Measurements from ENCODE around the gene GINS2. TPM values are rescaled to one million over a fixed set of nuclear protein-coding genes. Genes with fewer than 3 reads are reported as not detected.

GINS2 gene
- total RNA-seq (1 to 10 TPM in 1 of 2 donors, under 1 TPM in 1; 0.86 to 1.5 TPM), total RNA-seq (2.0 to 5.2 reads per million in 2 donors)

DNA sequence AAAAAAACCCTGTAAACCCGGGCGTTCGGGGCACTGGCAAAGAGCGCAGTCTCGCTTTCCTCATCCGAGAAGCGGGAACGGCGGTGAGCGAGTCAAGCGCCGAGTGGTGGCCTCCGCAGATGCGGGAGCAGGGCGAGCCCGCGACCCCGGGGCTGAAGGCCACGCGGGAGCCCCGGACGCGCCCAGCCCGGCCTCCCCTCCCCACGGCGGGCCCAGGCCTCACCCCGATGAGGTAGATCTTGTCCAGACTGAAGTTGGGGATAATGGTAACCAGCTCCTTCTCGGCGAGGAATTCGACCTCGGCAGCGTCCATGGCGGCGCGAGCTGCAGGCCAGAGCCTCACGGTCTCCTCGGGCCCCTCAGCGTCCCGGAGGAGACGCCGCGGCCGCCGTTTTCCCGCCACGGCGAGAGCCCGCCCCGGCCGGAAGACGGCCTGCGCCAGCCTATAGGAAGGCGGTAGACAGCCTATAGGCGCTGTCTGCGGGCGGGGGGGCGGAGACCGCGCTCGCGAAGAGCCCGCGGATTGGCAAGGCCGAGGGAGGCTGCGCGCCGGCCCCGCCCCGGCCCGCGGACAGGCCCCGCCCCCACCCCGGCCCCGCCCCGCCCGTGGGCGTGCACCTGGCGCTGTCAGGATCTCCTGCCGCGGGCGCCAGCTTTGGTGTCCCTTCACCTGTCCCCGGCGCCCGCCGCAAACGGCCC lies at the start of gene GINS2:
Gene GINS2, minus strand, starts transcription at position 369 of the 699 bp plus-strand sequence. Its CDS starts 56 bp downstream, at position 313.
- Mint-ChIP-seq H3K4me3 (peak within 1 kb of the TSS; percentile 82), H3K36me3 (ENCODE audit: low read depth) (no peaks in the 10 kb centered on the region)

DNA sequence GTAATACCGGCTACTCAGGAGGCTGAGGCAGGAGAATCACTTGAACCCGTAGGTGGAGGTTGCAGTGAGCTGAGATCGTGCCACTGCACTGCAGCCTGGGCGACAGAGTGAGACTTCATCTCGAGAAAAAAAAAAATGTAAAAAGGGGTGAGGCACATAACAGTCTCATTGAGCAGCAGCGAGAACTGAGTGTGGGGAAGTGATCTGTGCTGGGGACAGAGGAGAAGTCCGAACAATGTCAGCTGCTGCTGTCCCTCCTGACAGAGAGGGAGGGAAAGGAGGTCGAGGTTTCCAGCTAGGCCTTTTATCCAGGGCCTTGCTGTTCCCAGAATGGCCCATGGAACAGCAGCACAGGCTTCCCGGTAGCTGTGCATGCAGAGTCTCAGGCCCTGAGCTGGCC lies 48.2 kb upstream of the GINS2 start:
- peaks cover 10% of the 10 kb centered on the region for H3K4me1 Mint-ChIP-seq

More for the DNA sequence above, at the start of gene GINS2:
- H3K27ac Mint-ChIP-seq: no peak within 1 kb of the TSS
- peaks cover 4% of the 10 kb centered on the region for H3K4me1 Mint-ChIP-seq
- DNase-seq (peak; percentile 79 to 92 (median 91)), ATAC-seq (peak; percentile 100)
- no peaks in the 10 kb centered on the region for H3K9me3 ChIP-seq (ENCODE audit: control insufficient read depth, low read length, poor library complexity, severe bottlenecking)
- no peaks in the 10 kb centered on the region for H3K27me3 Mint-ChIP-seq

DNA sequence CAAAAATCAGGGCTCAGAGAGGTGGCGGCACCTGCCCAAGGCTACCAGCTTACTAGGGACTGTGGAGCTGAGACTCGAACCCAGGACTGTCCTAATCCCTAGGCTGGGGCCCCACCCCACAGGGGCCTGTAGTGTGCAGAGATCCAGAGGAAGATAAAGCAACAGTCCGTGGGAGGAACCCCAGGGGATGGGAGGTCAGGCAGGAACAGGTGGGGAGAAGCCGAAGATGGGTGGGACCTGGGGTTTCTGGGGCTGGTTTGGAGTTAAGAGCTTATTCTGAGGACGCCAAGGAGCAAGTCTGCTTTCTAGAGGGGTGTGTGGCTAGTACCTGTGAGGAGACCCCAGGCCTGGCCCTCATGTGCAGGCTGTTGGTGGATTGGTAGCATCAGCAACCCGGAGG lies 47.2 kb upstream of the GINS2 start:
- ATAC-seq: no peak
- Mint-ChIP-seq H3K4me3 (peak overlapping the region; percentile 62), H3K27ac (peak overlapping the region; percentile 61)

More for the DNA sequence above, 48.2 kb upstream of the GINS2 start:
- no peaks in the 10 kb centered on the region for H3K9me3 ChIP-seq (ENCODE audit: control insufficient read depth, low read length, poor library complexity, severe bottlenecking)
- H3K27ac Mint-ChIP-seq: no peak overlapping the region
- DNase-seq: no peak
- H3K27me3 Mint-ChIP-seq: no peaks in the 10 kb centered on the region
- H3K4me3 Mint-ChIP-seq: no peak overlapping the region
- no peak for ATAC-seq
- H3K36me3 Mint-ChIP-seq (ENCODE audit: low read depth): peaks cover 2% of the 10 kb centered on the region

GRCh38 chr16:85735225-85735635 lies 46.5 kb upstream of the GINS2 start:
- H3K27me3 Mint-ChIP-seq: no peaks in the 10 kb centered on the region
- H3K9me3 ChIP-seq (ENCODE audit: control insufficient read depth, low read length, poor library complexity, severe bottlenecking): no peaks in the 10 kb centered on the region
- ATAC-seq: peak; percentile 91
- peak overlapping the region; percentile 61 for H3K27ac Mint-ChIP-seq
- H3K36me3 Mint-ChIP-seq (ENCODE audit: low read depth): peaks cover 2% of the 10 kb centered on the region
- peak overlapping the region; percentile 62 for H3K4me3 Mint-ChIP-seq
- H3K4me1 Mint-ChIP-seq: peaks cover 10% of the 10 kb centered on the region
- DNase-seq: peak; percentile 23 to 26 (median 26)

More for the DNA sequence above, 47.2 kb upstream of the GINS2 start:
- H3K4me1 Mint-ChIP-seq: peaks cover 10% of the 10 kb centered on the region
- peaks cover 2% of the 10 kb centered on the region for H3K36me3 Mint-ChIP-seq (ENCODE audit: low read depth)
- no peak for DNase-seq
- H3K27me3 Mint-ChIP-seq: no peaks in the 10 kb centered on the region
- no peaks in the 10 kb centered on the region for H3K9me3 ChIP-seq (ENCODE audit: control insufficient read depth, low read length, poor library complexity, severe bottlenecking)

DNA sequence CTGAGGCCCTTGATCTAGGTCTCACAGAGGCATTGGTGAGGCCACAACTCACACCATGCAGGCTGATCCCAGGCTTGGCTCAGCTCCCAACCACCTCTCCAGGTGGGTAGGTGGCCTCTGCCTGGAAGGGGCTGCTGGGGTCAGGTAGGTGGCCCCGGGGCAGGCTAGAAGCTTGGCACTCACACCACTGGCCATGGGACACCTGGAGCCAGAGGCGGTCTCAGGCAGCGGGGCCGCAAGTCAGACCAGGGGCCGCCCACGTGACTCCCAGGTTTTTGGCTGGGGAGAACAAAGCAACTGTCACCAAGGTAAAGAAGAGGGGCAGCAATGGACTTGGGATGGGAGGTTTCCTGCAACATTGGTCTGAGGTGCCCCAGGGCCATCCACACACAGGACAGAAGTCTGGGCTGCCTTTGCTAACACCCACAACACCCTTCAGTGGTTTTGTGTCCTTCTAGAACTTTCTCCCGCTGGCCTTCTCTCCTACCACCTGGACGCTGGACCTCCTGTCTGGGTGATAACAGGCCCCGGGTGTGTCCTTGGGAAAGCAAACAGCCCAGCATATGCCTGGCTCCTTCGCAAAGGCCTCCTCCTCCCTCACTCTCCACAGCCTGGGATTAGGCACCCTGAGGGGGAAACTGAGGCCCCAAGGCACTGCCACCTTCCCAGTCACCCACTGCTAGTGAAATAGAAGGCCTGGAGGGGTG lies 45.7 kb upstream of the GINS2 start:
- peak overlapping the region; percentile 34 for H3K27ac Mint-ChIP-seq
- H3K4me3 Mint-ChIP-seq: peak overlapping the region; percentile 62
- no peak for ATAC-seq

DNA sequence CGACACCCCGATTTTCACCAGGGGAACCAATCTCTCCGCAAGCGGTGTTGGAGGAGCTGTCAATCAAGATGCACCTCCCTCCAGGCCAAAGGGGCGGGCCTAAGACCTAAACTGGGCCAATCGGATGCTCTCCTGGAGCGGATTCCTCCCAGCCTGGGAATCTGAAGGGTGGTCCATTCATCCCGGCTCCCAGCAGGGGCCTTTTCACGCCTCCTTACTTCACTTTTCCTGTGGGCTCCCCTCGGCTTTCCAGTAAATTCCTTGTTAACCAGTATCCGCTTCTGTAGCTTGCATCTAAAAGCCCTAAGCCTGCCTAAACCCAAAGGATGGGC lies 45.1 kb upstream of the GINS2 start:
- no peaks in the 10 kb centered on the region for H3K9me3 ChIP-seq (ENCODE audit: control insufficient read depth, low read length, poor library complexity, severe bottlenecking)
- H3K4me3 Mint-ChIP-seq: no peak overlapping the region
- no peaks in the 10 kb centered on the region for H3K27me3 Mint-ChIP-seq
- H3K4me1 Mint-ChIP-seq: peaks cover 12% of the 10 kb centered on the region
- H3K27ac Mint-ChIP-seq: peak overlapping the region; percentile 19
- DNase-seq: no peak
- no peak for ATAC-seq
- peaks cover 2% of the 10 kb centered on the region for H3K36me3 Mint-ChIP-seq (ENCODE audit: low read depth)

More for the DNA sequence above, 45.7 kb upstream of the GINS2 start:
- no peak for DNase-seq
- Mint-ChIP-seq H3K4me1 (peaks cover 12% of the 10 kb centered on the region), H3K36me3 (ENCODE audit: low read depth) (peaks cover 2% of the 10 kb centered on the region), H3K27me3 (no peaks in the 10 kb centered on the region)
- H3K9me3 ChIP-seq (ENCODE audit: control insufficient read depth, low read length, poor library complexity, severe bottlenecking): no peaks in the 10 kb centered on the region

GRCh38 chr16:85733155-85733838 lies 44.5 kb upstream of the GINS2 start:
- H3K36me3 Mint-ChIP-seq (ENCODE audit: low read depth): peaks cover 2% of the 10 kb centered on the region
- ATAC-seq (no peak), DNase-seq (no peak)
- no peak overlapping the region for H3K27ac Mint-ChIP-seq
- H3K9me3 ChIP-seq (ENCODE audit: control insufficient read depth, low read length, poor library complexity, severe bottlenecking): no peaks in the 10 kb centered on the region
- H3K4me3 Mint-ChIP-seq: no peak overlapping the region
- H3K4me1 Mint-ChIP-seq: peaks cover 12% of the 10 kb centered on the region
- no peaks in the 10 kb centered on the region for H3K27me3 Mint-ChIP-seq

- ATAC-seq (no peak), DNase-seq (no peak)
- Mint-ChIP-seq H3K27me3 (peaks cover 13% of the 10 kb centered on the region), H3K27ac (no peak overlapping the region), H3K36me3 (ENCODE audit: low read depth) (peaks cover 3% of the 10 kb centered on the region), H3K4me1 (peaks cover 12% of the 10 kb centered on the region), H3K4me3 (no peak overlapping the region)
- no peaks in the 10 kb centered on the region for H3K9me3 ChIP-seq (ENCODE audit: control insufficient read depth, low read length, poor library complexity, severe bottlenecking)
Observed at GRCh38 chr16:85731179-85731578, 42.4 kb upstream of the GINS2 start.

GRCh38 chr16:85730186-85730465 lies 41.4 kb upstream of the GINS2 start:
- DNase-seq (no peak), ATAC-seq (no peak)
- H3K9me3 ChIP-seq (ENCODE audit: control insufficient read depth, low read length, poor library complexity, severe bottlenecking): no peaks in the 10 kb centered on the region
- H3K27ac Mint-ChIP-seq: no peak overlapping the region
- H3K4me1 Mint-ChIP-seq: peaks cover 4% of the 10 kb centered on the region
- H3K27me3 Mint-ChIP-seq: peaks cover 17% of the 10 kb centered on the region
- H3K36me3 Mint-ChIP-seq (ENCODE audit: low read depth): peaks cover 6% of the 10 kb centered on the region
- no peak overlapping the region for H3K4me3 Mint-ChIP-seq

DNA sequence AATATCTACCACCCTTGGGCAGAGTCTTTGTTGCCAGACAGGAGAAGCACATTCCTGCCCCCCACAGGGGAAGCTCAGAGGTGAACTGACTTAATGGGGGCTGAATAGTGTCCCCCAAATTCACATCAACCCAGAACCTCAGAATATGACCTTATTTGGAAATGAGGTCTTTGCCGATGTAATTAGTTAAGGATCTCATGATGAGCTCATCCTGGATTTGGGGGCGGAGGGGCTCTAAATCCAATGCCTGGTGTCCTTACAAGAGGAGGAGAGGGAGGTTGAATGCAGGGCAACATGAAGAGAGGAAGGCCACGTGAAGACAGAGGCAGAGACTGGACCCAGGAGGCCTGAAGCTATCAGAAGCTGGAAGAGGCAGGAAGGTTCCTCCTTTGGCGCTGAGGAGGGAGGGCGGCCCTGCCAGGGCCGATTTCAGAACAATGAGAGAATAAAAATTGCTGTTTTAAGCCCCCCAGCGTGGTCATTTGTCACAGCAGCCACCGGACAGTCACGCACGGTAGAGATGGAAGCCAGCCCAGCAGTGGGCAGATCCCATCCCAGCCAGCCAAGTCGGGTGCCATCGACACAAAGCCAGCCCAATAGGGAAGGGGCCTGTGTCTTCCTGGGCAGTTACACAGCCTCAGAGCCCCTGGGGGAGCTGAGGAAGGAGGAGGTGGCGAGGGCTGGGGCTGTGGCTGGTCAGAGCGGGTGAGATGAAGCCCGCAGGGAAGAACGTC lies 40.9 kb upstream of the GINS2 start:
- H3K9me3 ChIP-seq (ENCODE audit: control insufficient read depth, low read length, poor library complexity, severe bottlenecking): no peaks in the 10 kb centered on the region
- Mint-ChIP-seq H3K4me3 (no peak overlapping the region), H3K27ac (no peak overlapping the region), H3K27me3 (peaks cover 18% of the 10 kb centered on the region), H3K36me3 (ENCODE audit: low read depth) (peaks cover 6% of the 10 kb centered on the region), H3K4me1 (peaks cover 4% of the 10 kb centered on the region)
- no peak for ATAC-seq
- no peak for DNase-seq

GRCh38 chr16:85728879-85729278 lies 40.1 kb upstream of the GINS2 start:
- Mint-ChIP-seq H3K27me3 (peaks cover 23% of the 10 kb centered on the region), H3K4me1 (peaks cover 2% of the 10 kb centered on the region), H3K27ac (no peak overlapping the region), H3K4me3 (no peak overlapping the region), H3K36me3 (ENCODE audit: low read depth) (peaks cover 6% of the 10 kb centered on the region)
- DNase-seq: no peak
- H3K9me3 ChIP-seq (ENCODE audit: control insufficient read depth, low read length, poor library complexity, severe bottlenecking): no peaks in the 10 kb centered on the region
- no peak for ATAC-seq

DNA sequence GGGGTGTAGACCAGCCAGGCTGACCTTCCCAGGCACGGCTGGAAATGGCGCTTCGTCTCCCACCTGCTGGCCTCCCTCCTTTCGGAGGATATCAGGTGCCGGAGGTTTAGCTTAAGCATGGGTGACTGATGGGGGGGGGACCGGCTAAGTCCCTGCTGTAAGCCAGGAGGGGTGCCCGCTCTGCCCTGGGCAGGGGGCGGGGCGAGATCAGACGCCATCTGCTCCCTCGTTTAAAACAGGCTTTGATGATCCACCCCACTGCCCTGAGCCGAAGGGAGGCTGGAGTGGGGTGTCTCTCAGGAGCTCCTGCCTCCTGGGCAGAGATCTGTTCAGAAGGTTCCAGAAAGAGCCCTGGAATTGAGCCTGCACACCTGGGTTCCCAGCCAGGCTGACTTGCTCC lies 36.2 kb upstream of the GINS2 start:
- ATAC-seq (no peak), DNase-seq (no peak)
- Mint-ChIP-seq H3K27me3 (peaks cover 23% of the 10 kb centered on the region), H3K36me3 (ENCODE audit: low read depth) (peaks cover 4% of the 10 kb centered on the region), H3K4me3 (no peak overlapping the region), H3K27ac (no peak overlapping the region), H3K4me1 (peaks cover 5% of the 10 kb centered on the region)
- H3K9me3 ChIP-seq (ENCODE audit: control insufficient read depth, low read length, poor library complexity, severe bottlenecking): no peaks in the 10 kb centered on the region

Data from T-helper 17 cell (primary cell).